NCI-H1930 (cell line): ENCODE results near the gene STX11.

Experiments
- DNase-seq, 2 experiments: peaks; one replicate each; lab custom pipeline; 2025; lab: John Stamatoyannopoulos, UW

Gene STX11

GRCh38 chr6:144214622-144215401 is 64.5 kb downstream of the STX11 start:
- no peak for DNase-seq

GRCh38 chr6:144215402-144215931 is 65.2 kb downstream of the STX11 start:
- DNase-seq = no peak

GRCh38 chr6:144215932-144216667 is 65.8 kb downstream of the STX11 start:
- peak; percentile 76 to 82 for DNase-seq

GRCh38 chr6:144216668-144217218 is 66.4 kb downstream of the STX11 start:
- no peak for DNase-seq

- DNase-seq = no peak
These were observed 66.9 kb downstream of the STX11 start for GRCh38 chr6:144217264-144217663.

GRCh38 chr6:144217797-144218196 is 67.5 kb downstream of the STX11 start:
- no peak for DNase-seq

GRCh38 chr6:144219056-144219685 is 68.9 kb downstream of the STX11 start:
- peak in 1 of 2 experiments; percentile 3 for DNase-seq

GRCh38 chr6:144220031-144220790 is 69.9 kb downstream of the STX11 start:
- DNase-seq = no peak

GRCh38 chr6:144223686-144224085 is 73.4 kb downstream of the STX11 start:
- no peak for DNase-seq

GRCh38 chr6:144231721-144232120 is 81.4 kb downstream of the STX11 start:
- DNase-seq = no peak

- DNase-seq = no peak
These were observed 82.0 kb downstream of the STX11 start for GRCh38 chr6:144232176-144232831.

- DNase-seq = no peak
These were observed 82.5 kb downstream of the STX11 start for GRCh38 chr6:144232832-144233230.

GRCh38 chr6:144234399-144234798 is 84.1 kb downstream of the STX11 start:
- DNase-seq = no peak

GRCh38 chr6:144234935-144235334 is 84.6 kb downstream of the STX11 start:
- no peak for DNase-seq
